HEK293 (cell line): ENCODE measurements around the gene TMC2.

Experiments used
- FEZF1 ChIP-seq: fragments of 450-650 bp; formaldehyde crosslinking; IDR thresholded peaks from 2 replicates; pipeline ENCODE4 v1.5.1; 2016; ENCODE audit warnings: missing biosample characterization, missing genetic modification characterization
- GLI2 ChIP-seq: fragments of 450-650 bp; formaldehyde crosslinking; IDR thresholded peaks from 2 replicates; pipeline ENCODE4; 2017; ENCODE audit warnings: missing biosample characterization, missing genetic modification characterization, low read depth, borderline replicate concordance
- HOXD13 ChIP-seq: sonication (generic); formaldehyde crosslinking; IDR thresholded peaks from 2 replicates; pipeline ENCODE4 v1.8.0; 2022; ENCODE audit warnings: missing genetic modification reagents, borderline replicate concordance
- KLF7 ChIP-seq: fragments of 450-650 bp; formaldehyde crosslinking; IDR thresholded peaks from 2 replicates; pipeline ENCODE4 v1.5.1; 2016; ENCODE audit warnings: missing biosample characterization, missing genetic modification characterization, borderline replicate concordance
- KLF8 ChIP-seq: fragments of 450-650 bp; formaldehyde crosslinking; IDR thresholded peaks from 2 replicates; pipeline ENCODE4 v1.5.1; 2016; ENCODE audit warnings: missing biosample characterization, missing genetic modification characterization
- KLF9 ChIP-seq: fragments of 450-650 bp; formaldehyde crosslinking; IDR thresholded peaks from 2 replicates; pipeline ENCODE4 v1.5.1; 2016; ENCODE audit warnings: missing biosample characterization, missing genetic modification characterization, low read depth
- TRIM28 ChIP-seq: IDR thresholded peaks from 2 replicates; pipeline ENCODE4 v1.6.1; 2011; ENCODE audit warnings: low read length, control low read depth, borderline replicate concordance
- YY1 ChIP-seq: fragments of 450-650 bp; formaldehyde crosslinking; IDR thresholded peaks from 2 replicates; pipeline ENCODE4 v1.5.1; 2018; ENCODE audit warnings: missing biosample characterization, missing genetic modification characterization
- YY2 ChIP-seq: fragments of 450-650 bp; formaldehyde crosslinking; IDR thresholded peaks from 2 replicates; pipeline ENCODE4 v1.5.1; 2016; ENCODE audit warnings: missing biosample characterization, missing genetic modification characterization
- ZBTB1 ChIP-seq: fragments of 450-650 bp; formaldehyde crosslinking; IDR thresholded peaks from 2 replicates; pipeline ENCODE4 v1.5.1; 2016; ENCODE audit warnings: missing biosample characterization, missing genetic modification characterization
- ZBTB20 ChIP-seq: fragments of 450-650 bp; formaldehyde crosslinking; IDR thresholded peaks from 2 replicates; pipeline ENCODE4 v1.5.1; 2016; ENCODE audit warnings: missing biosample characterization, missing genetic modification characterization
- ZBTB21 ChIP-seq: fragments of 450-650 bp; formaldehyde crosslinking; IDR thresholded peaks from 2 replicates; pipeline ENCODE4 v1.5.1; 2017; ENCODE audit warnings: missing biosample characterization, missing genetic modification characterization
- ZBTB48 ChIP-seq: fragments of 450-650 bp; formaldehyde crosslinking; IDR thresholded peaks from 2 replicates; pipeline ENCODE4 v1.5.1; 2016; ENCODE audit warnings: missing biosample characterization, missing genetic modification characterization
- ZBTB8A ChIP-seq: fragments of 450-650 bp; formaldehyde crosslinking; IDR thresholded peaks from 2 replicates; pipeline ENCODE4 v1.5.1; 2016; ENCODE audit warnings: missing biosample characterization, missing genetic modification characterization
- ZEB2 ChIP-seq: fragments of 450-650 bp; formaldehyde crosslinking; IDR thresholded peaks from 2 replicates; pipeline ENCODE4 v1.5.1; 2016; ENCODE audit warnings: missing biosample characterization, missing genetic modification characterization
- ZFHX2 ChIP-seq: fragments of 450-650 bp; formaldehyde crosslinking; conservative IDR thresholded peaks from 2 replicates; pipeline ENCODE4 v1.5.1; 2016; ENCODE audit warnings: missing biosample characterization, missing genetic modification characterization
- ZNF112 ChIP-seq: fragments of 450-650 bp; formaldehyde crosslinking; IDR thresholded peaks from 2 replicates; pipeline ENCODE4 v1.5.0; 2017; ENCODE audit warnings: missing biosample characterization, missing genetic modification characterization
- ZNF121 ChIP-seq: fragments of 450-650 bp; formaldehyde crosslinking; IDR thresholded peaks from 2 replicates; pipeline ENCODE4 v1.5.1; 2016; ENCODE audit warnings: missing biosample characterization, missing genetic modification characterization
- ZNF202 ChIP-seq: fragments of 450-650 bp; formaldehyde crosslinking; IDR thresholded peaks from 2 replicates; pipeline ENCODE4 v1.5.1; 2016; ENCODE audit warnings: missing biosample characterization, missing genetic modification characterization, borderline replicate concordance
- ZNF324 ChIP-seq: fragments of 450-650 bp; formaldehyde crosslinking; IDR thresholded peaks from 2 replicates; pipeline ENCODE4 v1.5.1; 2016; ENCODE audit warnings: missing biosample characterization, missing genetic modification characterization
- ZNF423 ChIP-seq: fragments of 450-650 bp; formaldehyde crosslinking; IDR thresholded peaks from 2 replicates; pipeline ENCODE4 v1.5.1; 2016; ENCODE audit warnings: missing biosample characterization, missing genetic modification characterization
- ZNF514 ChIP-seq: fragments of 450-650 bp; formaldehyde crosslinking; IDR thresholded peaks from 2 replicates; pipeline ENCODE4 v1.5.1; 2016; ENCODE audit warnings: missing biosample characterization, missing genetic modification characterization
- ZNF621 ChIP-seq: fragments of 450-650 bp; formaldehyde crosslinking; IDR thresholded peaks from 2 replicates; pipeline ENCODE4 v1.5.1; 2017; ENCODE audit warnings: missing biosample characterization, missing genetic modification characterization
- ZNF707 ChIP-seq: fragments of 450-650 bp; formaldehyde crosslinking; IDR thresholded peaks from 2 replicates; pipeline ENCODE4 v1.5.1; 2016; ENCODE audit warnings: missing biosample characterization, missing genetic modification characterization
- TF ChIP-seq, protein P1 (sequence below): fragments of 450-650 bp; formaldehyde crosslinking; IDR thresholded peaks from 2 replicates; pipeline ENCODE4 v1.5.1; 2016; ENCODE audit warnings: missing biosample characterization, missing genetic modification characterization
- TF ChIP-seq, protein P2 (sequence below): fragments of 450-650 bp; formaldehyde crosslinking; IDR thresholded peaks from 2 replicates; pipeline ENCODE4 v1.5.1; 2016; ENCODE audit warnings: missing biosample characterization, missing genetic modification characterization
- TF ChIP-seq, protein P3 (sequence below): fragments of 450-650 bp; formaldehyde crosslinking; IDR thresholded peaks from 2 replicates; pipeline ENCODE4 v1.5.1; 2016; ENCODE audit warnings: missing biosample characterization, missing genetic modification characterization, low read depth
- TF ChIP-seq, protein P4 (sequence below): fragments of 450-650 bp; formaldehyde crosslinking; IDR thresholded peaks from 2 replicates; pipeline ENCODE4 v1.5.1; 2016; ENCODE audit warnings: missing biosample characterization, missing genetic modification characterization
- TF ChIP-seq, protein P5 (sequence below): fragments of 450-650 bp; formaldehyde crosslinking; IDR thresholded peaks from 2 replicates; pipeline ENCODE4 v1.5.1; 2016; ENCODE audit warnings: missing biosample characterization, missing genetic modification characterization
- TF ChIP-seq, protein P6 (sequence below): fragments of 450-650 bp; formaldehyde crosslinking; IDR thresholded peaks from 2 replicates; pipeline ENCODE4 v1.5.1; 2016; ENCODE audit warnings: missing biosample characterization, missing genetic modification characterization

Gene TMC2

DNA sequence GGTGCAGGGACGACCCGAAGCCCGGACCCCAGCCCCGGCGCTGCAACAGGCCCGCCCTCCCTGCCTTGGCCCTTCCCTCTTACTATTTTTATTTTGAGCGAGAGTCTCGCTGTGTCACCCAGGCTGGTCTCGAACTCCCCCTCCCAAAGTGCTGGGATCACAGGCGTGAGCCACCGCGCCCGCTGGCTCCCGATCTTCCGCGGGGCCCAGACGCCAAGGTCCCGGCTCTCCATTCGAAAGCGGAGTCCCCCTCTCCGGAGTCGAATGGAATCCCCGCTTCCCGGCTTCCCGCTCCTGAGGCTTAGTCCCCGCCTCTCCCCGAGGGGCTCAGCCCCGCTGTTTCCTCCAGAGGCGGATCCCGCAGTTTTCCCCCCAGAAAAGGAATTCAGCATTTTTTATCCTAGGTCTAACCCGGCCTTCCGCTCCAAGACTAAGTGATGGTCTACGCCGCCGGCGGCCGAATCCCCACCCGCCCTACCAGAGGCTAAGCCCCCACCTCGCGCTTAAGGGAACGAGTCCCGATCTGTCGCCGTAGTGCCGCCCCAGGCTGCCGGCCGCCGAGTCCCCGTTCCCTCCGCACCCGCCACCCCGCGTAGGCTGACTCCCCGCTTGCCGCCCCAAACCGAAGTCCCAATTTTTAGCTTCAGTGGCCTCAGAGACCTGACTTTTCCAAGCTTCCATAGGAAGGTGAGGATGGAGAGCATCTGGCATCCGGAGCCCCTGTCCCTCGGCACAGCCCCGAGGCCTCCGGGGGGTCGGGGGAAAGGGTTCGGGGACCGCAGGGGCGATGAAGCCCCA, 11.5 kb upstream of the TMC2 start (continued):
- TF ChIP-seq ZNF121 (tag by site-specific recombination) = no peak
- TF ChIP-seq, protein P1, sequence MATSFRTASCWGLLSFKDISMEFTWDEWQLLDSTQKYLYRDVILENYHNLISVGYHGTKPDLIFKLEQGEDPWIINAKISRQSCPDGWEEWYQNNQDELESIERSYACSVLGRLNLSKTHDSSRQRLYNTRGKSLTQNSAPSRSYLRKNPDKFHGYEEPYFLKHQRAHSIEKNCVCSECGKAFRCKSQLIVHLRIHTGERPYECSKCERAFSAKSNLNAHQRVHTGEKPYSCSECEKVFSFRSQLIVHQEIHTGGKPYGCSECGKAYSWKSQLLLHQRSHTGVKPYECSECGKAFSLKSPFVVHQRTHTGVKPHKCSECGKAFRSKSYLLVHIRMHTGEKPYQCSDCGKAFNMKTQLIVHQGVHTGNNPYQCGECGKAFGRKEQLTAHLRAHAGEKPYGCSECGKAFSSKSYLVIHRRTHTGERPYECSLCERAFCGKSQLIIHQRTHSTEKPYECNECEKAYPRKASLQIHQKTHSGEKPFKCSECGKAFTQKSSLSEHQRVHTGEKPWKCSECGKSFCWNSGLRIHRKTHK (tag by site-specific recombination) = no peak
- no peak for TF ChIP-seq ZNF514 (tag by site-specific recombination)
- TF ChIP-seq, protein P2, sequence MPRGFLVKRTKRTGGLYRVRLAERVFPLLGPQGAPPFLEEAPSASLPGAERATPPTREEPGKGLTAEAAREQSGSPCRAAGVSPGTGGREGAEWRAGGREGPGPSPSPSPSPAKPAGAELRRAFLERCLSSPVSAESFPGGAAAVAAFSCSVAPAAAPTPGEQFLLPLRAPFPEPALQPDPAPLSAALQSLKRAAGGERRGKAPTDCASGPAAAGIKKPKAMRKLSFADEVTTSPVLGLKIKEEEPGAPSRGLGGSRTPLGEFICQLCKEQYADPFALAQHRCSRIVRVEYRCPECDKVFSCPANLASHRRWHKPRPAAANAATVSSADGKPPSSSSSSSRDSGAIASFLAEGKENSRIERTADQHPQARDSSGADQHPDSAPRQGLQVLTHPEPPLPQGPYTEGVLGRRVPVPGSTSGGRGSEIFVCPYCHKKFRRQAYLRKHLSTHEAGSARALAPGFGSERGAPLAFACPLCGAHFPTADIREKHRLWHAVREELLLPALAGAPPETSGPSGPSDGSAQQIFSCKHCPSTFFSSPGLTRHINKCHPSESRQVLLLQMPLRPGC (tag by site-specific recombination) = no peak
- TF ChIP-seq, protein P3, sequence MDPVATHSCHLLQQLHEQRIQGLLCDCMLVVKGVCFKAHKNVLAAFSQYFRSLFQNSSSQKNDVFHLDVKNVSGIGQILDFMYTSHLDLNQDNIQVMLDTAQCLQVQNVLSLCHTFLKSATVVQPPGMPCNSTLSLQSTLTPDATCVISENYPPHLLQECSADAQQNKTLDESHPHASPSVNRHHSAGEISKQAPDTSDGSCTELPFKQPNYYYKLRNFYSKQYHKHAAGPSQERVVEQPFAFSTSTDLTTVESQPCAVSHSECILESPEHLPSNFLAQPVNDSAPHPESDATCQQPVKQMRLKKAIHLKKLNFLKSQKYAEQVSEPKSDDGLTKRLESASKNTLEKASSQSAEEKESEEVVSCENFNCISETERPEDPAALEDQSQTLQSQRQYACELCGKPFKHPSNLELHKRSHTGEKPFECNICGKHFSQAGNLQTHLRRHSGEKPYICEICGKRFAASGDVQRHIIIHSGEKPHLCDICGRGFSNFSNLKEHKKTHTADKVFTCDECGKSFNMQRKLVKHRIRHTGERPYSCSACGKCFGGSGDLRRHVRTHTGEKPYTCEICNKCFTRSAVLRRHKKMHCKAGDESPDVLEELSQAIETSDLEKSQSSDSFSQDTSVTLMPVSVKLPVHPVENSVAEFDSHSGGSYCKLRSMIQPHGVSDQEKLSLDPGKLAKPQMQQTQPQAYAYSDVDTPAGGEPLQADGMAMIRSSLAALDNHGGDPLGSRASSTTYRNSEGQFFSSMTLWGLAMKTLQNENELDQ (tag by site-specific recombination) = no peak
- TF ChIP-seq ZNF621 (tag by site-specific recombination) = no peak
- TF ChIP-seq HOXD13 = no peak
- peak; percentile 74; the same call in 1 of the 2 replicates for TF ChIP-seq ZBTB48 (tag by site-specific recombination)
- TF ChIP-seq TRIM28 = no peak
- TF ChIP-seq ZBTB1 (tag by site-specific recombination) = no peak
- TF ChIP-seq, protein P4, sequence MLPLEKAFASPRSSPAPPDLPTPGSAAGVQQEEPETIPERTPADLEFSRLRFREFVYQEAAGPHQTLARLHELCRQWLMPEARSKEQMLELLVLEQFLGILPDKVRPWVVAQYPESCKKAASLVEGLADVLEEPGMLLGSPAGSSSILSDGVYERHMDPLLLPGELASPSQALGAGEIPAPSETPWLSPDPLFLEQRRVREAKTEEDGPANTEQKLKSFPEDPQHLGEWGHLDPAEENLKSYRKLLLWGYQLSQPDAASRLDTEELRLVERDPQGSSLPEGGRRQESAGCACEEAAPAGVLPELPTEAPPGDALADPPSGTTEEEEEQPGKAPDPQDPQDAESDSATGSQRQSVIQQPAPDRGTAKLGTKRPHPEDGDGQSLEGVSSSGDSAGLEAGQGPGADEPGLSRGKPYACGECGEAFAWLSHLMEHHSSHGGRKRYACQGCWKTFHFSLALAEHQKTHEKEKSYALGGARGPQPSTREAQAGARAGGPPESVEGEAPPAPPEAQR (tag by site-specific recombination) = no peak
- TF ChIP-seq, protein P5, sequence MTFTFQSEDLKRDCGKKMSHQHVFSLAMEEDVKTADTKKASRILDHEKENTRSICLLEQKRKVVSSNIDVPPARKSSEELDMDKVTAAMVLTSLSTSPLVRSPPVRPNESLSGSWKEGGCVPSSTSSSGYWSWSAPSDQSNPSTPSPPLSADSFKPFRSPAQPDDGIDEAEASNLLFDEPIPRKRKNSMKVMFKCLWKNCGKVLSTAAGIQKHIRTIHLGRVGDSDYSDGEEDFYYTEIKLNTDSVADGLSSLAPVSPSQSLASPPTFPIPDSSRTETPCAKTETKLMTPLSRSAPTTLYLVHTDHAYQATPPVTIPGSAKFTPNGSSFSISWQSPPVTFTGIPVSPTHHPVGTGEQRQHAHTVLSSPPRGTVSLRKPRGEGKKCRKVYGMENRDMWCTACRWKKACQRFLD (tag by site-specific recombination) = no peak
- no peak for TF ChIP-seq KLF8 (tag by site-specific recombination)
- TF ChIP-seq GLI2 (tag by site-specific recombination) = no peak
- TF ChIP-seq ZNF423 (tag by site-specific recombination) = no peak
- no peak for TF ChIP-seq YY2 (tag by site-specific recombination)
- no peak for TF ChIP-seq FEZF1 (tag by site-specific recombination)
- TF ChIP-seq ZBTB20 (tag by site-specific recombination) = peak; percentile 69
- TF ChIP-seq KLF9 (tag by site-specific recombination) = no peak
- no peak for TF ChIP-seq ZNF202 (tag by site-specific recombination)
- no peak for TF ChIP-seq KLF7 (tag by site-specific recombination)
- no peak; the same call in 1 of the 2 replicates for TF ChIP-seq ZFHX2 (tag by site-specific recombination)
- TF ChIP-seq ZNF707 = no peak
- no peak for TF ChIP-seq ZNF324 (tag by site-specific recombination)
- TF ChIP-seq, protein P6, sequence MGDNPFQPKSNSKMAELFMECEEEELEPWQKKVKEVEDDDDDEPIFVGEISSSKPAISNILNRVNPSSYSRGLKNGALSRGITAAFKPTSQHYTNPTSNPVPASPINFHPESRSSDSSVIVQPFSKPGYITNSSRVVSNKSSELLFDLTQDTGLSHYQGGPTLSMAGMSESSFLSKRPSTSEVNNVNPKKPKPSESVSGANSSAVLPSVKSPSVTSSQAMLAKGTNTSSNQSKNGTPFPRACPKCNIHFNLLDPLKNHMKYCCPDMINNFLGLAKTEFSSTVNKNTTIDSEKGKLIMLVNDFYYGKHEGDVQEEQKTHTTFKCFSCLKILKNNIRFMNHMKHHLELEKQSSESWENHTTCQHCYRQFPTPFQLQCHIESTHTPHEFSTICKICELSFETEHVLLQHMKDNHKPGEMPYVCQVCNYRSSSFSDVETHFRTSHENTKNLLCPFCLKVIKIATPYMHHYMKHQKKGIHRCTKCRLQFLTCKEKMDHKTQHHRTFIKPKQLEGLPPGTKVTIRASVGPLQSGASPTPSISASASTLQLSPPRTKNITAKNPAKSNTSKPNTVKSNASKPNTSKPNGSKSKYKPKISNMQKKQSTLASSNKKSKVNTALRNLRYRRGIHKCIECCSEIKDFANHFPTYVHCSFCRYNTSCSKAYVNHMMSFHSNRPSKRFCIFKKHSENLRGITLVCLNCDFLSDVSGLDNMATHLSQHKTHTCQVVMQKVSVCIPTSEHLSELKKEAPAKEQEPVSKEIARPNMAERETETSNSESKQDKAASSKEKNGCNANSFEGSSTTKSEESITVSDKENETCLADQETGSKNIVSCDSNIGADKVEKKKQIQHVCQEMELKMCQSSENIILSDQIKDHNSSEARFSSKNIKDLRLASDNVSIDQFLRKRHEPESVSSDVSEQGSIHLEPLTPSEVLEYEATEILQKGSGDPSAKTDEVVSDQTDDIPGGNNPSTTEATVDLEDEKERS (tag by site-specific recombination) = no peak
- 0 out of 2 replicates have a peak, but pooled peaks have one; percentile 15 for TF ChIP-seq ZEB2 (tag by site-specific recombination)
- TF ChIP-seq YY1 (tag by site-specific recombination) = no peak
- no peak for TF ChIP-seq ZBTB21
- 0 out of 2 replicates have a peak, but pooled peaks have one; percentile 45 for TF ChIP-seq ZBTB8A (tag by site-specific recombination)
- TF ChIP-seq ZNF112 (tag by site-specific recombination) = no peak
